22Rv1 (cell line): ENCODE data around the gene MAP3K7CL.

ENCODE experiments used
- H3K27ac ChIP-seq: fragments of 450-650 bp; 2 replicates; pipeline ENCODE4 v1.5.1; 2017
- CTCF ChIP-seq: fragments of 450-650 bp; IDR thresholded peaks from 2 replicates; pipeline ENCODE4 v1.5.1; 2017; ENCODE audit warnings: mild to moderate bottlenecking
- ZFX ChIP-seq: fragments of 450-650 bp; IDR thresholded peaks from 2 replicates; pipeline ENCODE4 v1.6.1; 2017; ENCODE audit warnings: antibody characterized with exemption, borderline replicate concordance

The MAP3K7CL gene

GRCh38 chr21:29194847-29195246, 64.4 kb downstream of the MAP3K7CL start:
- TF ChIP-seq ZFX = no peak
- no peak for TF ChIP-seq CTCF
- H3K27ac ChIP-seq = no peak overlapping the region

- no peak overlapping the region for H3K27ac ChIP-seq
- TF ChIP-seq ZFX = no peak
- TF ChIP-seq CTCF = no peak
Observed at GRCh38 chr21:29195981-29196669, 65.7 kb downstream of the MAP3K7CL start.

DNA sequence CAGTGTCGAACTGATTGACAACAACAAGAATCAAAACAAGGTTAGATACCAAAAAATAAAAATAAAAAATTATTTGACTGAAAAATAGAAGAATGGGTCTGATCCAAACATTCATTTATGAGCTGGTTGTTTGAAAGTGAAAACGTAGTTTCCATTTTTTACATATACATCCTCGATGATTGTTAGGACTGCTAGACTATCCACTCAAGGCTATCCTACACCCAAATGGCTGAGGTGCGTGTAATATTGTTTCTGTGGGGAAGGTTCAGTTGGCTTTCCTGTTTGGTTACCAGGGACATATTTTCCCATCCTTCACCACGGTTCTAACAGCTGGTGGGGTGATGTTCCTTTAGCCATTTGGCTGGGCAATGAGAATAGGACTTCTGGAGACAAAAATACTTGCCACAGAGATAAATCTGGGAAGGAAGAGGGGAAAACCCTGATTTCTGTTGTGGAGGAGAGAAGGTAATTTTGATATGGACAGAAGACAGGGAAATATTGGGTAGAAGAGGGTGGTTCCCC, 66.3 kb downstream of the MAP3K7CL start:
- TF ChIP-seq ZFX = no peak
- TF ChIP-seq CTCF = no peak

GRCh38 chr21:29201186-29201585, 70.7 kb downstream of the MAP3K7CL start:
- H3K27ac ChIP-seq = no peak overlapping the region
- TF ChIP-seq CTCF = no peak
- no peak for TF ChIP-seq ZFX

More for the DNA sequence above, 66.3 kb downstream of the MAP3K7CL start:
- H3K27ac ChIP-seq = no peak overlapping the region

GRCh38 chr21:29205009-29205408, 74.6 kb downstream of the MAP3K7CL start:
- H3K27ac ChIP-seq = no peak overlapping the region
- TF ChIP-seq CTCF (no peak), ZFX (no peak)

GRCh38 chr21:29205988-29206387, 75.5 kb downstream of the MAP3K7CL start:
- H3K27ac ChIP-seq = no peak overlapping the region
- no peak for TF ChIP-seq ZFX
- no peak for TF ChIP-seq CTCF

GRCh38 chr21:29206445-29206844, 76.0 kb downstream of the MAP3K7CL start:
- TF ChIP-seq CTCF (no peak), ZFX (no peak)

More at GRCh38 chr21:29206445-29206844, 76.0 kb downstream of the MAP3K7CL start:
- H3K27ac ChIP-seq = no peak overlapping the region
